ENCODE results near the gene ARL4D.
"Not testable (repeated sequence)": the region's sequence is repeated elsewhere in the genome, so short reads cannot be mapped to it uniquely, and the experiment has no call there.

ARL4D gene

GRCh38 chr17:43396491-43397060 lies 2.2 kb upstream of the ARL4D start:
- no peak for DNase-seq

GRCh38 chr17:43399839-43400328 lies 1.1 kb downstream of the ARL4D start:
- no peak for DNase-seq

- DNase-seq, result no peak
Measured at GRCh38 chr17:43400943-43401717, 2.3 kb downstream of the ARL4D start.

GRCh38 chr17:43402078-43402477 lies 3.3 kb downstream of the ARL4D start:
- no peak for DNase-seq

- no peak for DNase-seq
Measured at GRCh38 chr17:43402567-43402966, 3.8 kb downstream of the ARL4D start.

GRCh38 chr17:43403846-43404245 lies 5.1 kb downstream of the ARL4D start:
- no peak for DNase-seq

GRCh38 chr17:43405861-43406260 lies 7.1 kb downstream of the ARL4D start:
- no peak for DNase-seq

- DNase-seq, result no peak
Measured at GRCh38 chr17:43406676-43407645, 8.2 kb downstream of the ARL4D start.

- DNase-seq, result no peak
Measured at GRCh38 chr17:43409131-43409530, 10.3 kb downstream of the ARL4D start.

GRCh38 chr17:43410557-43411368 lies 12.0 kb downstream of the ARL4D start:
- DNase-seq, result no peak

- no peak for DNase-seq
Measured at GRCh38 chr17:43411369-43411677, 12.5 kb downstream of the ARL4D start.

- no peak for DNase-seq
Measured at GRCh38 chr17:43411749-43412148, 13.0 kb downstream of the ARL4D start.

- no peak for DNase-seq
Measured at GRCh38 chr17:43412166-43412565, 13.4 kb downstream of the ARL4D start.

GRCh38 chr17:43416998-43417890 lies 18.5 kb downstream of the ARL4D start:
- no peak for DNase-seq

- DNase-seq, result no peak
Measured at GRCh38 chr17:43418441-43419374, 19.9 kb downstream of the ARL4D start.

- not testable (repeated sequence) for DNase-seq
Measured at GRCh38 chr17:43419375-43419882, 20.6 kb downstream of the ARL4D start.

GRCh38 chr17:43423777-43424455 lies 25.1 kb downstream of the ARL4D start:
- no peak for DNase-seq

GRCh38 chr17:43427362-43428043 lies 28.7 kb downstream of the ARL4D start:
- no peak for DNase-seq

GRCh38 chr17:43428524-43428923 lies 29.7 kb downstream of the ARL4D start:
- DNase-seq, result no peak

All from activated T-cell treated with anti-CD3 and anti-CD28 coated beads, Interleukin-2, amount 50 U/mL, for 48 hours (primary cell).